Measurements from ENCODE around the gene OR2T6.
"Not testable (repeated sequence)": the region's sequence is repeated elsewhere in the genome, so short reads cannot be mapped to it uniquely, and the experiment has no call there.

Gene OR2T6

DNA sequence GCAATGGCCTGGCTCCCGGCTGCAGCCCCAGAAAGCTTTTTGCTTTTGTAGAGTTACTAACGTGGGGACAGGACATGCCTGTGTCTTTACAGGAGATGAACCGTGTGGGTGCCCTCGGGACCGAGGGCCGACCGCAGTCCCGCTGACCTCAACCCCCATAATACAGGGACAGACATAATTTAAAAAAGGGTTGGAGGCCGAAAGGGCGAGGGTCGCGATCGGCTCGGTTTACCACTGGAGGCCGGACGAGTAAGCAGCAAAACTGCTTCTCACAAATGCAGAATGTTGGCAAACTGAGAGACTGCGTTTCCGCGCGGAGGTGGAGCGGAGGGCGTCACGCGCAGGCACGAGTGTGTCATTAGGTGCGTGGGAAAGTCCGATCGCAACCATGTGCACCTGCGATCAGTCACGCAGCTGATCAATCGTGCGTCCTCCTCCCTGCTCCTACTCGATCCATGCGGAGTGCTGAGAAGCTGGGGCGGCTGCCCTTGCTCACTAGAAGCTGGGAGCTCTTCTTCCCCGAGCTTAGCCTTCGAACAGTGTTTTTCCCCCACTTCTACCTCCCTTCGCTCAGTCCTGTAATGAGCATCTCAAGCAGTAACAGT lies 58.4 kb downstream of the OR2T6 start:
- not testable (repeated sequence) for DNase-seq (ENCODE audit: low read depth)

DNA sequence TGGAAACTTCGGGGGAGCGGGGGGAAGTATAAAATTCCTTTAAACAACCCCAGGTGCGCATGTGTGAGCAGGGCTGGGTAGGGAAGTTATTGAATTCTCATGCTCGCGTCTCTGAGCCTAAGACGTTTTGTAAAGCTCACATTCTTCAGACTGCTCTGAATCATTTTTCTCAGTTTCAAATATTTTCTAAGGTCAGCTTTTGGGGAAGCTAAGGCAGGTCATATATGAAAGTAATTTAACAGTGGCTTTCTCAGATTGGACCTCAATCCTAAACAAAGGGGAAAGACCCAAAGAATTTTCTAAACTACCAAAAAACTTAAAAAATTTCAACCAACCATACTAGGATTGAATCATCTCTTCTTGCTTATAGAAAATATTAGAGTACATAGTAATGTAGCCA lies 59.4 kb downstream of the OR2T6 start:
- DNase-seq (ENCODE audit: low read depth) = not testable (repeated sequence)

DNA sequence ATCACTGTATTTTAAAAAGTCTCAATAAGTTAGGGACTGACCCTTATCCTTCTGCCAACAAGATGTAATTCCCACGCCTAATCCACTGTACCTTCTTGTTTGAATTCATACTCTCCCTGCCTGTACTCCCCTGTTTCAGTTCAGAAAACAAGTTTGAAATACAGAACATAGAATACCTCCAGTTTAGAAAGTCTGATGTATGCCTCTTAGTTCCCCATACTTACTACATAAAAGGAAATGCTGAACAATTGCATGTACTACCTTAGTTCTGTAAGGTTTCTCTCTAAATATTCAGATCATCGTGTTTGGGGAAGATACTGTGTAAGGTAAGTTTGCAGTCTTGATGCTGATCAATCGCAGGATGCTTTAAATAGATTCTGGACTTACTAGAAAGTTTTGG lies 60.8 kb downstream of the OR2T6 start:
- not testable (repeated sequence) for DNase-seq (ENCODE audit: low read depth)

DNA sequence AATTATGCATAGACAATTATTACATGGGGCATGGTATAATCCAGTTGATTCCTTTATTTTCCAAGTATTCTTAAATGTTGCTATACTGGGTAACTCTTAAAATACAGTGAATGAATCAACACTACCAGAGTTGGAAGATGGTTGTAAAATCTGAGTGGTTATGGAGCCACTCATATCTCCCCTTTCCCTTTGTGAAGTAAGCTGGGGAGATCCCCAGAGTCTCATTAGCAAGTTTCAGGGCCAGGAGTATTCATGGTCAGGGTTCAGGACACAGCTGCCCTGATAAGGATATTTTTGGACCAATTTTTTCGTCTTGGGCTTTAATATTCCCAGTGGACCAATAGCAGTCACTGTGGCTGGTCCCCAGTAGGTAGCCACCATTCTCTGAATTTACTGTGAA lies 63.1 kb downstream of the OR2T6 start:
- DNase-seq (ENCODE audit: low read depth) = not testable (repeated sequence)

DNA sequence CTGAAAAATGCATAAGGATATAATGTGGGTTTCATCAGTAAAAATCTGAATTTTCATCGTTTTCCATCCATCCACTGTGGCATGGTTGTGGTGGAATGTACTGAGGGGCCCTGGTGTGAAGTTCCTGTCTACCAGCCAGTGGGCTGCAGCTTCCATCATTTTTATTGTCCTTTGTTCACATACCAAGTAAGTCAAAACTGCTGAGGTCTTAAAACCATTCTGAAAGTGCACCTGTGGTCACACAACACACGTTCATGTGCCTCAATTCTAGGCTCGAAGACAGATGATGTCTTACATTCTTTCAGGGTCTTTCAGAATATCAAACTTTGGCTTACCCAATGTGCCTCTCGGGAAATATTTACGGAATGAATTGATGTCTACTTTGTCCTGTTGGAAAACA lies 63.7 kb downstream of the OR2T6 start:
- DNase-seq (ENCODE audit: low read depth) = not testable (repeated sequence)

All from activated T-helper 1 cell treated with Interleukin-2 at 50 U/mL for 16 hours (primary cell).